Fibroblast of skin of right quadriceps (primary cell): Measurements from ENCODE around the gene GLYATL3.
"Not testable (repeated sequence)": the region's sequence is repeated elsewhere in the genome, so short reads cannot be mapped to it uniquely, and the experiment has no call there.

ENCODE experiments used
- DNase-seq: peaks from one replicate; pipeline ENCODE4 v3.0.0-alpha.2; 2013

GLYATL3 gene

DNA sequence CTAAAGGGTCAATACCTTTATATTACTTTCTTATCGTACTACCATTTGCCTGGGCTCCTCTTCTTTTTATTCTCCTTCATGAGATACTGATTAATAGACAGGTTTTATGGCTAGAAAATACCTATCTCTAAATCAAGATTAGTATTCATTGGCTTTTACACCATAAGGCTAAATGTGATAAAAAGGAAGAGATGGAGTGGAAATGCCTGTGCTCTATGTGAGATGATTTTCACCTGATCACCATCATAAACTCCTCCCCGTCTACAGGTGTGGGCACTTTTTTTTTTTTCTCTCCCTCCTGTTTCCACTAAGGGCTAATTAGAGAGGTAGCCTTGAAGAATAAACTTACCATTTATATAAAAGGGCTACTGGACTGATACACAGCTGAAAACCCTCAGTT lies at the start of gene GLYATL3:
GLYATL3 (plus strand) TSS at position 301 of the 400 bp plus-strand sequence. CDS start 12,068 bp downstream, outside the sequence.
- no peak for DNase-seq

DNA sequence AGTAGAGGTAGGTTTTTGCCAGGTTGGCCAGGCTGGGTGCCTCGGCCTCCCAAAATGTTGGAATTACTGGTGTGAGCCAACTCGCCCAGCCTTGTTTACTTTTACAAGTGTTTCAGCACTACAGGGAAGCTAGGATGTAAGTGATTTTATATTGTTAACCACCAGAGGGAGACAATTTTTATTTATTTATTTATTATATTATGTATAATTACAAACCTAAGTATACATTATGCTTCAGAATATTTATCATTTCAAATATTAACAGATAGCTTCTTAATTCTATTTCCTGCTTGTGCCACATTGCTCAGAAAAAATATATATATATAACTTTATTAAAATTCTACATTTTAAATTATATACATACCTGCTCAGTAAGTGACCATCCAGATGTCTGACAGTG lies 46.5 kb upstream of the GLYATL3 start:
- DNase-seq = no peak

DNA sequence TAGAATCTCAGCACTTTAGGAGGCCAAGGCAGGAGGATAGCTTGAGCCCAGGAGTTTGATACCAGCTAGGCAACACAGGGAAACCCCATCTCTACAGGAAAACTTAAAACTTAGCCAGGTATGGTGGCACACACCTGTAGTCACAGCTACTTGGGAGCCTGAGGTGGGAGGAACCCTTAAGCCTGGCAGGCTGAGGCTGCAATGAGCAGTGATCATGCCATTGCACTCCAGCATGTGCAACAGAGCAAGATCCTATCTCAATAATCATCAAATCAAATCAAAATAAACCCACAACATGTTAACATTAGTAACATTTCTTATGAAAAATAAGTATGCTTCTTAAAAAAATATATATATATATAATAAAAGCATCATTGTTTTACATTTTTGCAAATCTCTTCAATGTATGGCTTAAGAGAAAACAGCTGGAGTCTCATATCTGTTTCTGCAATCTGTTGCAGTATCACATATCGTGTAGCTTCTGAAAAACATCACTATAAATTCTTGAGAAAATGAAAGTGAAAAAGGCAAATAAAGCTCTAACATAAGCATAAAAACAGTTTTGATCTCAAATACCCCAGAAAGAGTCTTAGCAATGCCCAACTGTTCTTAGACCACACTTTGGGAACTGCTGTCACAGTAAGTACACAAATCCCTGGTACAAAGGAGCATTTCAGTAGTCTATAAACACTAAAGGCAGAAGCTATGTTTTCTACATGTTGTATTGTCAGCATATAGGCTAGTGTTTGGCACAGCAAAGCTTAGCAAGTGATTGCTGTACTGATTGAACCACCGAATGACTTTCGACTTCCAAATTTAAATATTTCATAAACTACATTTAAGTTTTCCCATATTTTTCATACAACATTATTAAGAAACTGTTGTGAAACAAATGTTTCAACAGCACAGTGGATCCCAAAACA lies 44.7 kb upstream of the GLYATL3 start:
- no peak for DNase-seq

- DNase-seq = peak; percentile 28
These were observed 42.0 kb upstream of the GLYATL3 start for GRCh38 chr6:49457771-49458170.

GRCh38 chr6:49462071-49462470 lies 37.7 kb upstream of the GLYATL3 start:
- DNase-seq = no peak

DNA sequence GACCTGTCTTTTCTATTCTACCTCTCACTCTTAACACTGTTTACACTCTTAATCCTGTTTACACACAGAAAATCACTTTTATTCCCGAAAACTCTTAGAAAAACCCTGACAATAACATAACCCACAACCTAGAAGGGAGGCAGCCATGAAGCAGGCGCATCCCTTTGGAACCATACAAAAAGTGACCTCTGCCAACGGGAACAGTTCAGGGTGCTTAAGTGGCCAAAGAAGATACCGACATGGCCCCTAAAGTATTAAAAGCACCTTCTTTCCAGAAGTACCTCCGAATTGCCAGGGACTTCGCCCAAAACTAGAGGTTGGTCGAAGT lies 37.2 kb upstream of the GLYATL3 start:
- DNase-seq = no peak

- peak; percentile 92 for DNase-seq
These were observed 36.7 kb upstream of the GLYATL3 start, which contains the start of the genes CENPQ and MMUT for GRCh38 chr6:49462927-49463611. TSS of gene CENPQ (plus strand) at chr6:49463370. CDS start at chr6:49470177, 6,807 bp downstream. TSS of gene MMUT (minus strand) at chr6:49463253. CDS start at chr6:49459466, 3,787 bp downstream.

GRCh38 chr6:49463612-49463967 lies 36.1 kb upstream of the GLYATL3 start:
- no peak for DNase-seq

DNA sequence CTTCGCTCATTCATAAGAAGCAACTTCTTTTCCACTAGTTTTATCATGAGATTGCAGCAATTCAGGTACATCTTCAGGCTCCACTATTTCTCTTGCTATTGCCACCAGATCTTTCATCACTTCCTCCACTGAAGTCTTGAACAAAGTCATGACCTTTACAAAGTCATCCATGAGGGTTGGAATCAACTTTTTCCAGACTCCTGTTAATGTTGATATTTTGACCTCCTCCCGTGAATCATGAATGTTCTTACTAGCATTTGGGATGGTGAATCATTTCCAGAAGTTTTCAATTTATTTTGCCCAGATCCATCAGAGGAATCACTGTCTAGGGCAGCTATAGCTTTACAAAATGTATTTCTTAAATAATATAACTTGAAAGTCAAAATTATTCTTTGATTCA lies 35.0 kb upstream of the GLYATL3 start:
- DNase-seq = no peak

DNA sequence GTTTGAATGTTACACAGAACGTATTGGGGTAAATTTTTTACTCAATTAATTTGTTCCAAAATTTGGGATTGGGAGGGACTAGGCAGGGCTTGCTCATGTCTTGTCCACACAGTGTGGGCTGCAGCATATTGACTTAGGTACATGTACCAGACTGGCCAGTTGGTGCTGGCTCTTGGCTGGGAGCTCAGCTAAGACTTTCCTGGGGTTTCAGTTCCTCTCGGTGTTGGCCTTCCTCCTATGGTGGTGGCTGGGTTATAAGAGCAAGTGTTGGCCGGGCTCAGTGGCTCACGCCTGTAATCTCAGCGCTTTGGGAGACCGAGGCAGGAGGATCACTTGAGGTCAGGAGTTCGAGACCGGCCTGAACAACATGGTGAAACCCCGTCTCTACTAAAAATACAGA lies 31.7 kb upstream of the GLYATL3 start:
- DNase-seq = no peak

DNA sequence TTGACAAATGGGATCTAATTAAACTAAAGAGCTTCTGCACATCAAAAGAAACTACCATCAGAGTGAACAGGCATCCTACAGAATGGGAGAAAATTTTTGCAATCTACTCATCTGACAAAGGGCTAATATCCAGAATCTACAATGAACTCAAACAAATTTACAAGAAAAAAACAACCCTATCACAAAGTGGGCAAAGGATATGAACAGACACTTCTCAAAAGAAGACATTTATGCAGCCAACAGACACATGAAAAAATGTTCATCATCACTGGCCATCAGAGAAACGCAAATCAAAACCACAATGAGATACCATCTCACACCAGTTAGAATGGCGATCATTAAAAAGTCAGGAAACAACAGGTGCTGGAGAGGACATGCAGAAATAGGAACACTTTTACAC lies 23.2 kb upstream of the GLYATL3 start:
- DNase-seq = not testable (repeated sequence)

- no peak for DNase-seq
These were observed 20.3 kb upstream of the GLYATL3 start for GRCh38 chr6:49479308-49479970.

DNA sequence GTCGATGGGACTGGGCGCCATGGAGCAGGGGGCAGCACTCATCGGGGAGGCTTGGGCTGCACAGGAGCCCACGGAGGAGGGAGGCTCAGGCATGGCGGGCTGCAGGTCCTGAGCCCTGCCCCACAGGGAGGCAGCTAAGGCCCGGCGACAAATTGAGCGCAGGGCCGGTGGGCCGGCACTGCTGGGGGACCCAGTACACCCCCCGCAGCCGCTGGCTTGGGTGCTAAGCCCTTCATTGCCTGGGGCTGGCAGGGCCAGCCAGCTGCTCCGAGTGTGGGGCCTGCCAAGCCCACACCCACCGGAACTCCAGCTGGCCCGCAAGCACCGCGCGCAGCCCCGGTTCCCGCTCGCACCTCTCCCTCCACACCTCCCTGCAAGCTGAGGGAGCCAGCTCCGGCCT lies 17.9 kb upstream of the GLYATL3 start:
- DNase-seq = not testable (repeated sequence)

DNA sequence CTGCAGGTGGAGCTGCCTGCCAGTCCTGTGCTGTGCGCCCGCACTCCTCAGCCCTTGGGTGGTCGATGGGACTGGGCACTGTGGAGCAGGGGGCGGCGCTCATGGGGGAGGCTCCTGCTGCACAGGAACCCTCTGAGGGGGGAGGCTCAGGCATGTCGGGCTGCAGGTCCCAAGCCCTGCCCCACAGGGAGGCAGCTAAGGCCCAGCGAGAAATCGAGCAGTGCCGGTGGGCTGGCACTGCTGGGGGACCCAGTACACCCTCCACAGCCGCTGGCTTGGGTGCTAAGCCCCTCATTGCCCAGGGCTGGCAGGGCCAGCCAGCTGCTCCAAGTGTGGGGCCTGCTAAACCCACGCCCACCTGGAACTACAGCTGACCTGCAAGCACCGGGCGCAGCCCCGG lies 16.3 kb upstream of the GLYATL3 start:
- DNase-seq = not testable (repeated sequence)

- no peak for DNase-seq
These were observed 9.1 kb upstream of the GLYATL3 start for GRCh38 chr6:49490633-49491032.

DNA sequence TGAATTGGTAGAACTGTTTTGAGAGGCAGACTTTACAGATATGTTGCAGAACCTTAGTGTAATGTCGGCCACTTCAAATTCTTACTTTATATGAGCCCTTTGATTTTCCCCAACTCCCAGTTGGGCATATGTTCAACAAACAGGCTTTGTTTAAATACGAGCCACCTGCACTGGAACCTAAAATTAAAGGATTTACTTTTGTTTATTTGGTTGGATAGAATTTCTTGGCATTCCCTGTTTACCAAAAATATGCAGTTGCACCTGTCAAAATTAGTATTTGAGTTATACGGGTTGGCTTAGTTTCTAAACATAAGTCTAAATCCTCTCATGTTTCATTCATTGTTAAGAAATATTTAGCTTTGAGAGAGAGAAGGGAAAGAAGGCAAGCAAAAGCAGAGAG lies 2.4 kb upstream of the GLYATL3 start:
- DNase-seq = no peak

DNA sequence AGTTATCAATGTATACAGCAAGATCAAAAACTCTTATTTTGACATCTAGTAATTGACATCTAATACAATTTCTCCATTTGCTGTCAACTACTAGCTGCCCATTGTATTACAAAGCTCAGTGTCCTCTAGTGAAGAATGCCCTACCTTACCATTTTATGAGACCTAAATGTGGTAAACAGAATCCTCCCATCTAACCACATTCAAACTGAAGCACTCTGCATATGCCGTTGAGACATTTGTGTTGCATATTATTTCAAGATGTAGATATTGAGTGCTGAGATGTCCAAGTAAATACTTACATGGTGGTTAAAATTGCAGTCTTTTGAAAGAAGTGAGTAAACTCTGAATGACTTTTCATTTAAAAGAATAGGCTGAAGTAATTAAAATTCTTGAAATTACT lies 597 bp upstream of the GLYATL3 start:
- no peak for DNase-seq

DNA sequence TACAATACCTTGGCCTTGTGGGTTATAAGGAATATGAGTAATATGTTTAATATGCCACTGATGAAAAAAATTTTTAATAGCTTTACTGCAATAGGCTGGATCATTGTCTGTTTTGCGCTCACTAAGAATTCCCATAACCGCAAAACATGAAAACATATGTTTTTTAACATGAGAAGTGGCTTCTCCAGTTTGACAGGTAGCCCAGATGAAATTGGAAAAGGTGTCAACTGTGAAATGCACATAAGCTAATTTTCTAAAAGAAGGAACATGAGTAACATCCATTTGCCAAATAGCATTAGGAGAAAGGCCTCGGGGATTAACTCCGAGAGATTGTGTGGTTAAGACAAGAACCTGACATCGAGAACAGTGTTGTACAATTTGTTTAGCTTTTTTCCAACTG lies 4.9 kb downstream of the GLYATL3 start:
- DNase-seq = no peak

- no peak for DNase-seq
These were observed 6.9 kb downstream of the GLYATL3 start for GRCh38 chr6:49506569-49507111.

- no peak for DNase-seq
These were observed 9.6 kb downstream of the GLYATL3 start for GRCh38 chr6:49509342-49509741.

DNA sequence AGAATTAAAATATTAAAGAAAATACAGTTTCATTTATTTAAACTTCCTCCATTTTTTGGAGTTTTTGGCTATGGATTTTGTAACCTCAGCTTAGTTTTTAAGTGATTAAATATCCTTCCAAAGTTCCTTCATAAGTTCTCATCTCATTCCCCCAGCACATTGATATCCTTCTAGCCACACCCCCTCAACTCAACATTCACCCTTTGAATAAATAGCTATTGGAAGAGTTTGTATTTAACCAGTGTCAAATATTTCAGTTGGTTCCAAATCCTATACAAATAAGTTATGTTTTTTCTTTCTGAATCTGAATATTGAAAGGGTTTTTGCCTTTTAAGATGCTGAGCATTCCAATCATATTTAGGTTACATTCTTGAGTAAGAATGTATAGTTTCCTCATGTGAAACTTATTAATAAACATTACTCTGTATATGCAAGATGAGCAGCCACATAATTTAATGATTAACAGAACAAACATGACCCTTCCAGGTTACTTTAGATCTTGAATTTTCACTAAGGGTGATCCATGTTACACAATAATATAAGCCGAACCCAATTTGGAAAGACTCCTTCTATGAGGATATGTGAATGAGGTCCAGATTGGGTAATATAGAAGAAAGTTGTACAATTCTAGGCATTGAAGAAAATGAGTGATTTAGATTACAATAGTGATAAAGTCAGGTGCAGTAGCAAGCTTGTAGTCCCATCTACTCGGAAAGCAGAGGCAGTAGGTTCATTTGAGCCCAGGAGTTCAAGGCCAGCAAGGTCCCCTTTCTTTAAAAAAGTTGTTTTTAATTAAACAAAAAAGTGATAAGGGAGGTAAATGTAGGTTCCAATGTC lies 13.6 kb downstream of the GLYATL3 start:
- peak; percentile 61 for DNase-seq
